Activated gamma-delta T cell treated with anti-CD3 and anti-CD28 coated beads, Interleukin-2, amount 50 U/mL, for 16 hours (primary cell): Measurements from ENCODE around the gene RTTN.
"Not testable (repeated sequence)": the region's sequence is repeated elsewhere in the genome, so short reads cannot be mapped to it uniquely, and the experiment has no call there.

Experiments
- DNase-seq: peaks from one replicate; pipeline ENCODE4 v3.0.0-alpha.2; 2020; ENCODE audit warnings: low read depth

The RTTN gene

GRCh38 chr18:70205421-70206397 is at the start of gene RTTN:
TSS of gene RTTN (minus strand) at chr18:70205687. CDS start at chr18:70205658, 29 bp downstream.
- peak; percentile 83 for DNase-seq

GRCh38 chr18:70250781-70251180 is 45.3 kb upstream of the RTTN start:
- DNase-seq, result no peak

DNA sequence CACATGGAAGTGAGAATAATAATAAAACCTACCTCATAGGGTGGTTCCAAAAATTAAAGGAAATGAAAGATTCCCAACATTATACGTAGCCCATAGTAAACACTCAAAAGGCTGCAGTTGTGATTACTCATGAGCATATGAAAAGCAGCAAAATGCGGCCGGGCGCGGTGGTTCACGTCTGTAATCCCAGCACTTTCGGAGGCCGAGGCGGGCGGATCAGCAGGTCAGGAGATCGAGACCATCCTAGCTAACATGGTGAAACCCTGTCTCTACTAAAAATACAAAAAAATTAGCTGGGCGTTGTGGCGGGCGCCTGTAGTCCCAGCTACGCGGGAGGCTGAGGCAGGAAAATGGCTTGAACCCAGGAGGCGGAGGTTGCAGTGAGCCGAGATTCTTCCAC is 44.4 kb upstream of the RTTN start:
- DNase-seq, result not testable (repeated sequence)

DNA sequence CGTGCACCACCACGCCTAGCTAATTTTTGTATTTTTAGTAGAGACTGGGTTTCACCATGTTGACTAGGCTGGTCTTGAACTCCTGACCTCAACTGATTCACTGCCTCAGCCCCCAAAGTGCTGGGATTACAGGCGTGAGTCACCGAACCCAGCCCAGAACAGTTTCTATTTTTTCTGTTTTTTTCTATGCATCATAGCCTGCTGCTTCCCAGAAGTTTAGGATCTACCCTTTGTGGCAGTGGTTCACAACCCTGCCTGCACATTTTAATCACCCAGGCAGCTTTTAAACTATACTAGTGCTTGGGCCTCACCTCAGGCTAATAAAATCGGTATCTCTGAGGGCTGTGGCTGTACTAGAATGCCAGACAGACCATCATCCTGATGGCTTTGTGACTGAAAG is 43.6 kb upstream of the RTTN start:
- DNase-seq, result no peak

GRCh38 chr18:70246061-70246466 is 40.6 kb upstream of the RTTN start:
- no peak for DNase-seq

GRCh38 chr18:70243131-70243929 is 37.8 kb upstream of the RTTN start:
- DNase-seq, result no peak

DNA sequence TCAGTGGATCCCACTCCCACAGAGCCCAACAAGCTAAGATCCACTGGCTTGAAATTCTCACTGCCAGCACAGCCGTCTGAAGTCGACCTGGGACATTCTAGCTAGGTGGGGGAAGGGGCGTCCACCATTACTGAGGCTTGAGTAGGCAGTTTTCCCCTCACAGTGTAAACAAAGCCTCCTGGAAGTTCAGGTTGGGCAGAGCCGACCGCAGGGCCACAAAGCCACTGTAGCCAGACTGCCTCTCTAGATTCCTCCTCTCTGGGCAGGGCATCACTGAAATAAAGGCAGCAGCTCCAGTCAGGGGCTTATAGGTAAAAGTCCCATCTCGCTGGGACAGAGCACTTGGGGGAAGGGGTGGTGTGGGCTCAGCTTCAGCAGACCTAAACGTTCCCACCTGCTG is 31.4 kb upstream of the RTTN start:
- DNase-seq, result not testable (repeated sequence)

GRCh38 chr18:70235478-70235877 is 30.0 kb upstream of the RTTN start:
- DNase-seq, result no peak

- no peak for DNase-seq
Measured at GRCh38 chr18:70234667-70235459, 29.4 kb upstream of the RTTN start.

DNA sequence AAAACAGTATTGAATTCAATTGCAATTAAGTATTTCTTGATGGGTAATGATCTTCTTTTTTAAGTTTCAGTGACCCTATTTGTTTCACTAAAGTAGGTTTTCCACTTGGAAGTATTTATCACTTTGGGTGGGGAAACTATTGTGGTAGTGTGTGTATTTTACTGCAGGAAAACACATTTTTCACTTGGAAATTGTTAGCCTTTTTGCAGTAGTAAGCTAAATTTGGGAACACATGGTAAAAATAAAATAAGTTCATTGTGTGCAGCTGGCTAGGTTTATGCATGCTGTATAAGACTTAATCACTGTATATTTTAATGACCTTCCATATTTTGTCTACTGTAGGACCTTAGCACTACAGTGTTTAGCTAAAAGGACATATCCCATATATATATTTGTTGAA is 28.5 kb upstream of the RTTN start:
- no peak for DNase-seq

GRCh38 chr18:70232261-70232660 is 26.8 kb upstream of the RTTN start:
- no peak for DNase-seq

DNA sequence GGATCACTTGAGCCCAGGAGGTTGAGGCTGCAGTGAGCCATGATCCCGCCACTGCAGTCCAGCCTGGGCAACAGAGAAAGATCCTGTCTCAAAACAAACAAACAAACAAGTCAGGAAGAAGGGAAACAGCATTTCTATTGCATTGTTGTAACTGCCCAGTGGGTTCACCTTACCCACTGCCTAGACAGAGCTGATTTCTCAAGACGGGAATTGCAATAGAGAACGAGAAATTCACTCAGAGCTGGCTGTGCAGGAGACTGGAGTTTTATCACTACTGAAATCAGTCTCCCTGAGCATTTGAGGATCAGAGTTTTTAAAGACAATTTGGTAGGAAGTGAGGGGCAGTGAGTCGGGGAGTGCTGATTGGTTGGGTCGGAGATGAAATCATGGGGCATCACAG is 24.2 kb upstream of the RTTN start:
- no peak for DNase-seq

DNA sequence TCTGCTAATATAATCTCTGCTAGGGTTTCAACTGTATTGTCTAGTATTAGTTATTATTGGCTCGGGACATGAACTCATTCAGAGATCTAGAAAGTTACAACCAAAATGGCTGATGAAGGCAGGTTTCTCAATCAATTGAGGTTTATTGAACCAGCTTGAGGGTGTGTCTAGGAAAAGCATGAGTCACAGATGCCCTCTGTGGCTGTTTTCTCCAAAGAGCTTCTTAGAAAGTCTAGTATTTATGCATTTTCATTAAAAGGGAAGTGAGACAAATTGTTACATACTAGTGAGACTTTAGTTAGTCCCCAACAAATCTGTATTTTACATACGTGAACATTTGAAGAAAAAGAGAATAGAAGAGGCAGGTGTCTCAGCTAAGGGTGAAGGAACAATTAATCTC is 23.0 kb upstream of the RTTN start:
- DNase-seq, result no peak

DNA sequence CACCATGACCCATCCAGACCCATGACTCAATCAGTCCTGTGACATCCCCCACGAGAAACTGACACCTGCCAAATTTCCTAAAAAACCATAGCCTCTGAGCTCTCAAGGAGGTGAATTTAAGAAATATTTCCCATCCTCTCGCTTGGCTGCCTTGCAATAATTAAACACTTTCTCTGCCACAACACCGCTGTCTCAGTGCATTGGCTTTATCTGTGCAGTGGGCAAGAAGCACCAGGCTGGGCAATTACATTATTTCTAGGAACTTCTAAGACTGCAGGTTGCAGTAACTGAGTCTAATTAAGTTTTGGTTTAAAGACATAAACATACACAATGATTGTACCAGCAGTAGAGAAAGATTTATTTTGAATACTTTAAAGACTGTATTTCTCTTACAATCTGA is 22.0 kb upstream of the RTTN start:
- DNase-seq, result no peak

- no peak for DNase-seq
Measured at GRCh38 chr18:70221915-70222278, 16.4 kb upstream of the RTTN start.

GRCh38 chr18:70221156-70221914 is 15.8 kb upstream of the RTTN start:
- no peak for DNase-seq

DNA sequence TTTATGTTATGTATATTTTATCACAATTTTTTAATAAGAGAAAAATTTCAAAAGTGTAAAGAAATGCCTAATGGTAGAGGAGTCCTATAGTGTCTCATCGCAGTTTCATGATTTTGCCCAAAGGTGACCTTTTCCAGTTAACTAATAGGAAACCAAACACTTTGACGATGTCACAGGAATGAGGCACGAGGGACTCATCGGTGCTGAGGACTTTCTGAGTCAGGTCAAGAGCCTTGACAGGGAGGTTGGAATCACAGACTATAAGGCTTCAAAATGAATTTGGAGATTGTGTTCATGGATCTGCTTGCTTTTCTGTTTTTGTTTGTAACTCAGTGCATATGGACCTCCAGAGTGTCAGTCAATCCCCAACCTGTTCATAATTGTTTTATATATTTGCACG is 15.1 kb upstream of the RTTN start:
- DNase-seq, result no peak

GRCh38 chr18:70219688-70220087 is 14.2 kb upstream of the RTTN start:
- DNase-seq, result no peak

DNA sequence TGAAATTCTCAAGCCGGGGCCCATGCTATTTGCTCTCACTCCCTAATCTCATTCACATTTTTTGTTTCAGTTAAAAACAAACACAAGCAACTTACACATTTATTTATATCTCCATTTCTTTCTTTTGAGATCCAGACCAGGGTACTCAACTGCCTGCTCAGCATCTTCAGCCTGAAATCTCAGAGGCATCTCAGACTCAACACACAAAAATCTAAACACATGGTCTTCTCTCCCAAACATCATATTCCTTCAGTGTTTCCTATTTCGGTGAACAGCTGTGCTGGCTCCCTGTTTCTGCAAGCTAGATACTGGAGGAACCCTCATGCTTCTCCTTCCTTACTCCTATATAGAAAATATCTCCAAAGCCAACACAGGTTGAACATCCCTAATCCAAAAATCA is 11.3 kb upstream of the RTTN start:
- no peak for DNase-seq

GRCh38 chr18:70207181-70207580 is 1.7 kb upstream of the RTTN start:
- no peak for DNase-seq

- no peak for DNase-seq
Measured at GRCh38 chr18:70200286-70200685, 5.2 kb downstream of the RTTN start.

GRCh38 chr18:70197844-70198243 is 7.6 kb downstream of the RTTN start:
- DNase-seq, result no peak
